Measurements from ENCODE around the gene LTF. TPM values are rescaled to one million over a fixed set of nuclear protein-coding genes. Genes with fewer than 3 reads are reported as not detected.
A peak's percentile ranks its signal among the peaks of the same experiment; 100 is the strongest.
"Not testable (repeated sequence)": the region's sequence is repeated elsewhere in the genome, so short reads cannot be mapped to it uniquely, and the experiment has no call there.

LTF gene
- total RNA-seq, 2 experiments from 2014 or later, result not detected

- no peak overlapping the region for H3K27ac Mint-ChIP-seq
Measured at GRCh38 chr3:46448721-46449120, 16.0 kb downstream of the LTF start.

GRCh38 chr3:46447228-46447985 is 17.3 kb downstream of the LTF start:
- Mint-ChIP-seq H3K4me3 (no peak overlapping the region), H3K9me3 (no peaks in the 10 kb centered on the region), H3K27ac (no peak overlapping the region), H3K4me1 (no peaks in the 10 kb centered on the region), H3K36me3 (no peaks in the 10 kb centered on the region), H3K27me3 (peaks cover 4% of the 10 kb centered on the region)
- no peak for DNase-seq

More at GRCh38 chr3:46448721-46449120, 16.0 kb downstream of the LTF start:
- H3K27me3 Mint-ChIP-seq, result peaks cover 14% of the 10 kb centered on the region
- DNase-seq, result no peak
- no peaks in the 10 kb centered on the region for H3K9me3 Mint-ChIP-seq
- no peaks in the 10 kb centered on the region for H3K36me3 Mint-ChIP-seq
- H3K4me3 Mint-ChIP-seq, result no peak overlapping the region
- H3K4me1 Mint-ChIP-seq, result no peaks in the 10 kb centered on the region

GRCh38 chr3:46442576-46443530 is 21.9 kb downstream of the LTF start:
- Mint-ChIP-seq H3K4me3 (no peak overlapping the region), H3K4me1 (peaks cover 19% of the 10 kb centered on the region), H3K9me3 (no peaks in the 10 kb centered on the region), H3K36me3 (no peaks in the 10 kb centered on the region), H3K27me3 (no peaks in the 10 kb centered on the region), H3K27ac (no peak overlapping the region)
- DNase-seq, result no peak

- no peaks in the 10 kb centered on the region for H3K9me3 Mint-ChIP-seq
- no peak overlapping the region for H3K4me3 Mint-ChIP-seq
- H3K27me3 Mint-ChIP-seq, result no peaks in the 10 kb centered on the region
- H3K27ac Mint-ChIP-seq, result no peak overlapping the region
- H3K4me1 Mint-ChIP-seq, result peaks cover 19% of the 10 kb centered on the region
- DNase-seq, result peak; percentile 34
- H3K36me3 Mint-ChIP-seq, result no peaks in the 10 kb centered on the region
Measured at GRCh38 chr3:46440531-46441294, 24.0 kb downstream of the LTF start.

GRCh38 chr3:46438831-46439230 is 25.9 kb downstream of the LTF start:
- H3K27ac Mint-ChIP-seq, result no peak overlapping the region
- no peaks in the 10 kb centered on the region for H3K9me3 Mint-ChIP-seq
- no peak for DNase-seq
- no peaks in the 10 kb centered on the region for H3K27me3 Mint-ChIP-seq
- peaks cover 19% of the 10 kb centered on the region for H3K4me1 Mint-ChIP-seq
- H3K36me3 Mint-ChIP-seq, result no peaks in the 10 kb centered on the region
- H3K4me3 Mint-ChIP-seq, result no peak overlapping the region

GRCh38 chr3:46435081-46435726 is 29.5 kb downstream of the LTF start:
- Mint-ChIP-seq H3K27me3 (no peaks in the 10 kb centered on the region), H3K36me3 (peaks cover 4% of the 10 kb centered on the region), H3K9me3 (peaks cover 9% of the 10 kb centered on the region), H3K27ac (no peak overlapping the region), H3K4me3 (no peak overlapping the region), H3K4me1 (no peaks in the 10 kb centered on the region)
- DNase-seq, result no peak

GRCh38 chr3:46433841-46434240 is 30.9 kb downstream of the LTF start:
- Mint-ChIP-seq H3K27ac (no peak overlapping the region), H3K27me3 (no peaks in the 10 kb centered on the region), H3K4me1 (no peaks in the 10 kb centered on the region), H3K4me3 (no peak overlapping the region), H3K36me3 (peaks cover 4% of the 10 kb centered on the region), H3K9me3 (peaks cover 9% of the 10 kb centered on the region)
- no peak for DNase-seq

- not testable (repeated sequence) for DNase-seq, H3K4me1 Mint-ChIP-seq, H3K27ac Mint-ChIP-seq, H3K36me3 Mint-ChIP-seq, H3K27me3 Mint-ChIP-seq, H3K9me3 Mint-ChIP-seq, H3K4me3 Mint-ChIP-seq
Measured at GRCh38 chr3:46433118-46433517, 31.6 kb downstream of the LTF start.

- H3K9me3 Mint-ChIP-seq, H3K36me3 Mint-ChIP-seq, DNase-seq, H3K4me3 Mint-ChIP-seq, H3K4me1 Mint-ChIP-seq, H3K27me3 Mint-ChIP-seq, H3K27ac Mint-ChIP-seq: not testable (repeated sequence)
Measured at GRCh38 chr3:46431905-46432304, 32.8 kb downstream of the LTF start.

GRCh38 chr3:46430879-46431278 is 33.8 kb downstream of the LTF start:
- not testable (repeated sequence) for H3K4me3 Mint-ChIP-seq, H3K27ac Mint-ChIP-seq, H3K4me1 Mint-ChIP-seq, DNase-seq, H3K27me3 Mint-ChIP-seq, H3K36me3 Mint-ChIP-seq, H3K9me3 Mint-ChIP-seq

- H3K4me1 Mint-ChIP-seq, result peaks cover 7% of the 10 kb centered on the region
- H3K4me3 Mint-ChIP-seq, result no peak overlapping the region
- H3K9me3 Mint-ChIP-seq, result peaks cover 9% of the 10 kb centered on the region
- no peak overlapping the region for H3K27ac Mint-ChIP-seq
- no peaks in the 10 kb centered on the region for H3K27me3 Mint-ChIP-seq
- no peak for DNase-seq
- peaks cover 4% of the 10 kb centered on the region for H3K36me3 Mint-ChIP-seq
Measured at GRCh38 chr3:46429671-46430070, 35.0 kb downstream of the LTF start.

- H3K4me1 Mint-ChIP-seq, result peaks cover 7% of the 10 kb centered on the region
- no peak overlapping the region for H3K4me3 Mint-ChIP-seq
- no peaks in the 10 kb centered on the region for H3K27me3 Mint-ChIP-seq
- no peak for DNase-seq
- no peak overlapping the region for H3K27ac Mint-ChIP-seq
- H3K36me3 Mint-ChIP-seq, result peaks cover 4% of the 10 kb centered on the region
- H3K9me3 Mint-ChIP-seq, result peaks cover 9% of the 10 kb centered on the region
Measured at GRCh38 chr3:46429250-46429649, 35.5 kb downstream of the LTF start.

- H3K36me3 Mint-ChIP-seq, result peaks cover 3% of the 10 kb centered on the region
- H3K4me1 Mint-ChIP-seq, result peaks cover 7% of the 10 kb centered on the region
Measured at GRCh38 chr3:46427916-46428833, 36.5 kb downstream of the LTF start.

GRCh38 chr3:46427404-46427803 is 37.3 kb downstream of the LTF start:
- not testable (repeated sequence) for H3K27ac Mint-ChIP-seq, H3K9me3 Mint-ChIP-seq, DNase-seq, H3K27me3 Mint-ChIP-seq, H3K4me1 Mint-ChIP-seq, H3K4me3 Mint-ChIP-seq, H3K36me3 Mint-ChIP-seq

More at GRCh38 chr3:46427916-46428833, 36.5 kb downstream of the LTF start:
- Mint-ChIP-seq H3K9me3 (peaks cover 9% of the 10 kb centered on the region), H3K27ac (no peak overlapping the region), H3K4me3 (no peak overlapping the region), H3K27me3 (no peaks in the 10 kb centered on the region)
- no peak for DNase-seq

All from activated naive CD8-positive, alpha-beta T cell treated with anti-CD3 and anti-CD28 coated beads for 36 hours (primary cell).